H9 (cell line): ENCODE measurements around the gene SV2C. TPM values are rescaled to one million over a fixed set of nuclear protein-coding genes. Genes with fewer than 3 reads are reported as not detected.

Source experiments
- DNase-seq: peaks from one replicate; pipeline ENCODE4 v3.0.0-alpha.2; 2017
- H2AFZ ChIP-seq: one replicate; pipeline ENCODE4 v1.6.1; 2013; ENCODE audit warnings: mild to moderate bottlenecking, low read length, control low read depth, moderate library complexity
- H2AK5ac ChIP-seq: 2 replicates; pipeline ENCODE4 v1.6.1; 2013; ENCODE audit warnings: low read length, control low read depth, mixed read lengths; ENCODE audit not compliant: insufficient read length
- H2BK120ac ChIP-seq: one replicate; pipeline ENCODE4 v1.6.1; 2013; ENCODE audit warnings: low read depth, mild to moderate bottlenecking, low read length, control low read depth, inconsistent platforms; ENCODE audit not compliant: poor library complexity, severe bottlenecking
- H2BK12ac ChIP-seq: 2 replicates; pipeline ENCODE4 v1.6.1; 2013; ENCODE audit warnings: low read length, control low read depth, mixed read lengths, low read depth; ENCODE audit not compliant: insufficient read length
- H2BK15ac ChIP-seq: 2 replicates; pipeline ENCODE4 v1.6.1; 2013; ENCODE audit warnings: low read depth, low read length, control low read depth
- H2BK20ac ChIP-seq: one replicate; pipeline ENCODE4 v1.6.1; 2013; ENCODE audit warnings: low read depth, mild to moderate bottlenecking, low read length, control low read depth, inconsistent platforms; ENCODE audit not compliant: poor library complexity, severe bottlenecking
- H2BK5ac ChIP-seq: 2 replicates; pipeline ENCODE4 v1.6.1; 2013; ENCODE audit warnings: low read length, control low read depth, mixed read lengths; ENCODE audit not compliant: insufficient read length
- H3K14ac ChIP-seq: 2 replicates; pipeline ENCODE4 v1.6.1; 2013; ENCODE audit warnings: low read length, control low read depth; ENCODE audit not compliant: insufficient read depth
- H3K18ac ChIP-seq: 2 replicates; pipeline ENCODE4 v1.6.1; 2013; ENCODE audit warnings: low read depth, mild to moderate bottlenecking, mixed read lengths, low read length, control low read depth; ENCODE audit not compliant: insufficient read length
- H3K23ac ChIP-seq: 2 replicates; pipeline ENCODE4 v1.6.1; 2013; ENCODE audit warnings: low read length, control low read depth, mixed read lengths, low read depth; ENCODE audit not compliant: insufficient read length
- H3K23me2 ChIP-seq: 2 replicates; pipeline ENCODE4 v1.6.1; 2013; ENCODE audit warnings: low read depth, mild to moderate bottlenecking, mixed read lengths, low read length, control low read depth; ENCODE audit not compliant: insufficient read length, poor library complexity, severe bottlenecking
- H3K27ac ChIP-seq: 2 replicates; pipeline ENCODE4 v1.5.1; 2013; ENCODE audit warnings: low read length, control low read depth, mixed read lengths, low read depth; ENCODE audit not compliant: insufficient read length
- H3K27me3 ChIP-seq: 2 replicates; pipeline ENCODE4 v1.6.1; 2013; ENCODE audit warnings: low read length, control low read depth, inconsistent platforms; ENCODE audit not compliant: insufficient read depth
- H3K4ac ChIP-seq: 2 replicates; pipeline ENCODE4 v1.6.1; 2013; ENCODE audit warnings: low read depth, mild to moderate bottlenecking, control low read depth, inconsistent platforms, low read length, moderate library complexity
- H3K4me1 ChIP-seq: 2 replicates; pipeline ENCODE4 v1.6.1; 2013; ENCODE audit warnings: low read length, control low read depth, inconsistent platforms; ENCODE audit not compliant: insufficient read depth
- H3K4me2 ChIP-seq: 2 replicates; pipeline ENCODE4 v1.6.1; 2013; ENCODE audit warnings: low read length, control low read depth, mixed read lengths; ENCODE audit not compliant: insufficient read length, insufficient read depth
- H3K56ac ChIP-seq: 2 replicates; pipeline ENCODE4 v1.6.1; 2013; ENCODE audit warnings: low read depth, mild to moderate bottlenecking, mixed read lengths, low read length, control low read depth; ENCODE audit not compliant: insufficient read length
- H3K79me1 ChIP-seq: 2 replicates; pipeline ENCODE4 v1.6.1; 2013; ENCODE audit warnings: low read depth, mild to moderate bottlenecking, moderate library complexity, low read length, control low read depth, inconsistent platforms; ENCODE audit not compliant: insufficient read depth, poor library complexity, severe bottlenecking
- H3K79me2 ChIP-seq: 2 replicates; pipeline ENCODE4 v1.6.1; 2013; ENCODE audit warnings: low read length, control low read depth, inconsistent platforms; ENCODE audit not compliant: insufficient read depth
- H3K9ac ChIP-seq: 2 replicates; pipeline ENCODE4 v1.6.1; 2013; ENCODE audit warnings: low read length, control low read depth, mixed read lengths; ENCODE audit not compliant: insufficient read length; ENCODE audit errors: extremely low read depth
- H3K9me3 ChIP-seq: one replicate; pipeline ENCODE4 v1.6.1; 2013; ENCODE audit warnings: low read depth, low read length, inconsistent platforms; ENCODE audit not compliant: control insufficient read depth
- H3T11ph ChIP-seq: one replicate; pipeline ENCODE4 v1.6.1; 2013; ENCODE audit warnings: mild to moderate bottlenecking, low read length, control low read depth, inconsistent platforms
- H4K20me1 ChIP-seq: one replicate; pipeline ENCODE4 v1.6.1; 2013; ENCODE audit not compliant: control insufficient read depth, insufficient read length, insufficient read depth
- H4K5ac ChIP-seq: 2 replicates; pipeline ENCODE4 v1.6.1; 2013; ENCODE audit warnings: low read depth, mild to moderate bottlenecking, mixed read lengths, low read length, control low read depth; ENCODE audit not compliant: insufficient read length
- H4K8ac ChIP-seq: replicated peaks from 2 replicates; pipeline ENCODE4 v1.6.1; 2013; ENCODE audit warnings: low read length, control low read depth, mixed read lengths, low read depth; ENCODE audit not compliant: insufficient read length
- H4K91ac ChIP-seq: 2 replicates; pipeline ENCODE4 v1.6.1; 2013; ENCODE audit warnings: low read depth, mild to moderate bottlenecking, moderate library complexity, mixed read lengths, low read length, control low read depth; ENCODE audit not compliant: insufficient read length
- H3K27ac Mint-ChIP-seq, 3 experiments: 2 replicates in 2 of 3; 3 replicates in 1 of 3; pipeline ENCODE4 v1.8.0; 2020 to 2021; ENCODE audit warnings: mixed read lengths in 3 of 3, mild to moderate bottlenecking in 1 of 3, moderate library complexity in 1 of 3
- H3K27me3 Mint-ChIP-seq: 2 replicates; pipeline ENCODE4 v1.8.0; 2021; ENCODE audit warnings: low read depth, mild to moderate bottlenecking, moderate library complexity, mixed read lengths
- H3K36me3 Mint-ChIP-seq, 3 experiments: 2 replicates in 2 of 3; 3 replicates in 1 of 3; pipeline ENCODE4 v1.8.0; 2020 to 2021; ENCODE audit warnings: low read depth in 3 of 3, mixed read lengths in 3 of 3; ENCODE audit not compliant: insufficient read depth in 1 of 3
- H3K4me1 Mint-ChIP-seq, 2 experiments: 2 replicates each; pipeline ENCODE4 v1.8.0; 2020; ENCODE audit warnings: mixed read lengths in 2 of 2
- H3K4me3 Mint-ChIP-seq, 2 experiments: 2 replicates in 1 of 2; 3 replicates in 1 of 2; pipeline ENCODE4 v1.8.0; 2020 to 2021; ENCODE audit warnings: mild to moderate bottlenecking in 2 of 2, mixed read lengths in 2 of 2, moderate library complexity in 1 of 2
- H3K9me3 Mint-ChIP-seq, 2 experiments: 2 replicates in 1 of 2; 3 replicates in 1 of 2; pipeline ENCODE4 v1.8.0; 2020; ENCODE audit warnings: mild to moderate bottlenecking in 2 of 2, mixed read lengths in 2 of 2, moderate library complexity in 1 of 2
- CTCF ChIP-seq: fragments of 200-600 bp; sonication (generic); conservative IDR thresholded peaks from 3 replicates; pipeline ENCODE4 v1.8.0; 2021; ENCODE audit warnings: antibody characterized with exemption, mild to moderate bottlenecking
- WGBS: extraction: QIAGEN DNeasy Blood & Tissue Kit; methylation state at CpG from one replicate; pipeline ENCODE4 v1.1.7; 2013; ENCODE audit warnings: missing lambda C conversion rate, low lambda C conversion rate, mixed read lengths; ENCODE audit not compliant: insufficient read length; ENCODE audit errors: extremely low coverage; 5-methylcytosine and 5-hydroxymethylcytosine counted together
- total RNA-seq: library from RNA; stranded (reverse); gene quantifications from 2 replicates; pipeline ENCODE4 v1.2.1, GENCODE V29; 2021

SV2C gene
- total RNA-seq, 1 experiment from 2014 or later, result 0.09 TPM

DNA sequence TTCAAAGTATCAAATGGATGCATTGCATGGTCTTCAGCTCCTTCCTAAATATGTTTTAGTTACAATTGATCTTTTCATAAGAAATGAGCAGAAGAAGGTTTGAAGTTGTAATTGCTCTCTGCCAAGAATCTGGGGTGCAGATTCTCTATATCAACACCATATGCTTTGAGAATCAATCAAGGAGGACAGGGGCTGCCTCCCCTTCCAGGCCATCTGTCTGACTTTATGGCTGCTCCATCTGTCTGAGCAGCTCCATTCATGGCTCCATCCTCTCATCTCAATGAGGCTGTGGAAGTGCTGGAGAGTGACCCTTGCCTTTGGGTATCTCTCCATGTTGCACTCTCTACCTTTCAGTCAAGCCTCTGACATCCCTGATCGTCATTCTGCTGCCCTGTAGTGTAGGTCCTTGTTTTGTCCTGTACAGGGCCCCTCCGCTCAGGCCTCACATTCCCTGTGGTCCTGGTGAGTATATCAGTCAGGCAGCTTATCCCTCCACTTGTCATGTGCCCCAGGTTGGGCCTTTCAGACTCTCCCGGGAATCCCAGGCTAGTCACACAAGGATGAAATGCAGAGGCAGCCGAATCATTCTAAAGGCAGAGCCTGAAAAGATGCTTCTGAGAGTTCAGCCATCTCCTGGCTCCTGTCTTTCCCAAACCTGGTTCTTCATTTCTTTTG, 14.0 kb upstream of the SV2C start:
- no peak overlapping the region for H2BK120ac ChIP-seq
- no peaks in the 10 kb centered on the region for H3K79me2 ChIP-seq
- WGBS, result no CpG with 5 or more reads among the region's 4 CpGs
- no peak overlapping the region for H3T11ph ChIP-seq
- no peak overlapping the region for H2BK5ac ChIP-seq
- H3K56ac ChIP-seq, result no peak overlapping the region
- TF ChIP-seq CTCF, result no peak
- no peak overlapping the region for H3K27ac ChIP-seq
- H4K8ac ChIP-seq, result no peak overlapping the region
- Mint-ChIP-seq H3K9me3 (no peaks in the 10 kb centered on the region), H3K36me3 (no peaks in the 10 kb centered on the region), H3K4me1 (no peaks in the 10 kb centered on the region), H3K27ac (no peak overlapping the region), H3K4me3 (no peak overlapping the region), H3K27me3 (peaks cover 5% of the 10 kb centered on the region)
- H3K9me3 ChIP-seq, result no peaks in the 10 kb centered on the region
- no peak overlapping the region for H3K23ac ChIP-seq
- H2BK15ac ChIP-seq, result no peak overlapping the region
- H3K27me3 ChIP-seq, result no peaks in the 10 kb centered on the region
- no peaks in the 10 kb centered on the region for H4K20me1 ChIP-seq
- no peak overlapping the region for H3K4ac ChIP-seq
- H2AK5ac ChIP-seq, result no peak overlapping the region
- no peak overlapping the region for H3K14ac ChIP-seq
- H2BK20ac ChIP-seq, result no peak overlapping the region
- no peak overlapping the region for H4K91ac ChIP-seq
- no peak for DNase-seq
- H3K23me2 ChIP-seq, result no peaks in the 10 kb centered on the region
- no peak overlapping the region for H3K4me2 ChIP-seq
- H3K79me1 ChIP-seq, result no peaks in the 10 kb centered on the region
- H2BK12ac ChIP-seq, result no peak overlapping the region
- no peak overlapping the region for H3K18ac ChIP-seq
- no peak overlapping the region for H2AFZ ChIP-seq
- H3K9ac ChIP-seq, result no peak overlapping the region
- H3K4me1 ChIP-seq, result no peaks in the 10 kb centered on the region
- H4K5ac ChIP-seq, result no peak overlapping the region
